ENCODE data around the gene SMAD2. TPM values are rescaled to one million over a fixed set of nuclear protein-coding genes. Genes with fewer than 3 reads are reported as not detected.
A peak's percentile ranks its signal among the peaks of the same experiment; 100 is the strongest.

SMAD2 gene
- total RNA-seq, 2 experiments from 2014 or later: 40.4 to 81.1 TPM

DNA sequence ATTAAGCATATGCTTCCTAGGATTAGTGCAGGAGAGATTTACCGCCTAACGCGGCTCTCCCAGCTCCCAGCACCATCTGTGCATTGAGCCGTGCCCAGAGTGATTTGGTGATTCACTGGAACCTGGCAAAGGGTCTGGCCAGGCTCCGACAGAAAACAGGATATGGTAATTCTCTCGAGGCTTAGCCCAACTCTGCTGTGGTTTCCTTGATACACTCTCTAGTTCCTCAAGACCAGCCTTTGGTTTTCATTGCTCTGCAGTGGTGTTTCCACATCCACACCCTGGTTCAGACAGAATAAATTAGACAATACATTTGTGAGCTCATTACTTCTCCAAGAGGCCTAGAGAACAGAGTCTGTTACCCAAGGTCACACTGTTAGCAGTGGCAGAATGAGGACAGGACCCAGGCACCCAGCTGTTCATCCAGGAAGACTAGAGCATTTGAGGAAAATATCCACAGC, 23.0 kb upstream of the SMAD2 start:
- H4K20me1 ChIP-seq (ENCODE audit: insufficient read depth, low read length): no peaks in the 10 kb centered on the region
- no peaks in the 10 kb centered on the region for H3K4me1 ChIP-seq (ENCODE audit: insufficient read depth, low read length, poor library complexity, severe bottlenecking)
- H3K4me3 ChIP-seq (ENCODE audit: low read depth, low read length, poor library complexity, severe bottlenecking): no peak overlapping the region
- no peaks in the 10 kb centered on the region for H3K9me3 ChIP-seq (ENCODE audit: low read length)
- BruUV-seq (replicated peaks): no TSS peak
- no peaks in the 10 kb centered on the region for H3K9me2 ChIP-seq (ENCODE audit: insufficient read depth, low read length)
- ChIA-PET POLR2A (no interaction called here), CTCF (ENCODE audit: unreplicated experiment) (no interaction called here)
- intact Hi-C loops (cut with micrococcal nuclease; ENCODE audit: unreplicated experiment): no loop called here
- TF ChIP-seq, protein P1, sequence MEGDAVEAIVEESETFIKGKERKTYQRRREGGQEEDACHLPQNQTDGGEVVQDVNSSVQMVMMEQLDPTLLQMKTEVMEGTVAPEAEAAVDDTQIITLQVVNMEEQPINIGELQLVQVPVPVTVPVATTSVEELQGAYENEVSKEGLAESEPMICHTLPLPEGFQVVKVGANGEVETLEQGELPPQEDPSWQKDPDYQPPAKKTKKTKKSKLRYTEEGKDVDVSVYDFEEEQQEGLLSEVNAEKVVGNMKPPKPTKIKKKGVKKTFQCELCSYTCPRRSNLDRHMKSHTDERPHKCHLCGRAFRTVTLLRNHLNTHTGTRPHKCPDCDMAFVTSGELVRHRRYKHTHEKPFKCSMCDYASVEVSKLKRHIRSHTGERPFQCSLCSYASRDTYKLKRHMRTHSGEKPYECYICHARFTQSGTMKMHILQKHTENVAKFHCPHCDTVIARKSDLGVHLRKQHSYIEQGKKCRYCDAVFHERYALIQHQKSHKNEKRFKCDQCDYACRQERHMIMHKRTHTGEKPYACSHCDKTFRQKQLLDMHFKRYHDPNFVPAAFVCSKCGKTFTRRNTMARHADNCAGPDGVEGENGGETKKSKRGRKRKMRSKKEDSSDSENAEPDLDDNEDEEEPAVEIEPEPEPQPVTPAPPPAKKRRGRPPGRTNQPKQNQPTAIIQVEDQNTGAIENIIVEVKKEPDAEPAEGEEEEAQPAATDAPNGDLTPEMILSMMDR (conservative IDR thresholded peaks at IDR 0.05; ENCODE audit: low read length): no peak
- no peak for TF ChIP-seq EZH2phosphoT487 (IDR thresholded peaks at IDR 0.05; ENCODE audit: borderline replicate concordance, low read depth, low read length)
- H3K79me2 ChIP-seq (ENCODE audit: insufficient read depth, low read depth, low read length): no peaks in the 10 kb centered on the region
- no peak overlapping the region for H3K4me2 ChIP-seq (ENCODE audit: low read length)
- peak; percentile 12 for DNase-seq (ENCODE audit: low spot score)
- no peaks in the 10 kb centered on the region for H3K36me3 ChIP-seq (ENCODE audit: insufficient read depth, low read length)
- no peak overlapping the region for H2AFZ ChIP-seq (ENCODE audit: low read length)
- no peak overlapping the region for H3K27ac ChIP-seq (ENCODE audit: low read depth, low read length, poor library complexity, severe bottlenecking)

DNA sequence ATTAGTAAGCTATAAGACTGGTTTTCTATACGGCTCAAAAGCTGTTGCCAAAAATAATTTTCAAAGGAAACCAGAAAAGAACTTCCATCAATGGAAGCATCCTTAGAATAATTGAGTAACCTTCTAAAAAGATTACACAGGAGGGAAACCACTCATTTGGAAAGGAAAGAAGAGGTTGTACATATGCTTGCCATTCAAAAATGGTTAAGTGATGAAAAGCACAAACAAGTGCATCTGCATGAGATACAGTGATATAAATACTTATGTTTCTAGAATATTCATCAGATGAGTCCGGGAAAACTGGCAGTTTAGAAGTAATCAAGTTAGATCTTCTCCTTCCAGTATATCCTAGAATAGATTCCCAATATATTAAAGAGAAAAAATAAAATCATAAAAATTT, 20.1 kb upstream of the SMAD2 start:
- Histone ChIP-seq H3K36me3 (ENCODE audit: insufficient read depth, low read length) (no peaks in the 10 kb centered on the region), H3K9me3 (ENCODE audit: low read length) (no peaks in the 10 kb centered on the region), H3K4me3 (ENCODE audit: low read depth, low read length, poor library complexity, severe bottlenecking) (no peak overlapping the region), H4K20me1 (ENCODE audit: insufficient read depth, low read length) (no peaks in the 10 kb centered on the region), H3K79me2 (ENCODE audit: insufficient read depth, low read depth, low read length) (no peaks in the 10 kb centered on the region), H3K9me2 (ENCODE audit: insufficient read depth, low read length) (no peaks in the 10 kb centered on the region), H2AFZ (ENCODE audit: low read length) (no peak overlapping the region), H3K4me2 (ENCODE audit: low read length) (no peak overlapping the region), H3K27ac (ENCODE audit: low read depth, low read length, poor library complexity, severe bottlenecking) (no peak overlapping the region), H3K4me1 (ENCODE audit: insufficient read depth, low read length, poor library complexity, severe bottlenecking) (no peaks in the 10 kb centered on the region)
- BruUV-seq (replicated peaks): no TSS peak
- intact Hi-C loops (cut with micrococcal nuclease; ENCODE audit: unreplicated experiment): no loop called here
- ChIA-PET CTCF (ENCODE audit: unreplicated experiment) (no interaction called here), POLR2A (no interaction called here)
- no peak for DNase-seq (ENCODE audit: low spot score)
- TF ChIP-seq, protein P1 (conservative IDR thresholded peaks at IDR 0.05; ENCODE audit: low read length): no peak
- TF ChIP-seq EZH2phosphoT487 (IDR thresholded peaks at IDR 0.05; ENCODE audit: borderline replicate concordance, low read depth, low read length): no peak

GRCh38 chr18:47949202-47949601, 18.7 kb upstream of the SMAD2 start:
- H3K9me2 ChIP-seq (ENCODE audit: insufficient read depth, low read length): no peaks in the 10 kb centered on the region
- H3K4me3 ChIP-seq (ENCODE audit: low read depth, low read length, poor library complexity, severe bottlenecking): no peak overlapping the region
- H2AFZ ChIP-seq (ENCODE audit: low read length): no peak overlapping the region
- H3K36me3 ChIP-seq (ENCODE audit: insufficient read depth, low read length): no peaks in the 10 kb centered on the region
- POLR2A ChIA-PET: no interaction called here
- H3K4me1 ChIP-seq (ENCODE audit: insufficient read depth, low read length, poor library complexity, severe bottlenecking): no peaks in the 10 kb centered on the region
- no peak overlapping the region for H3K4me2 ChIP-seq (ENCODE audit: low read length)
- TF ChIP-seq, protein P1 (conservative IDR thresholded peaks at IDR 0.05; ENCODE audit: low read length): no peak
- TF ChIP-seq EZH2phosphoT487 (IDR thresholded peaks at IDR 0.05; ENCODE audit: borderline replicate concordance, low read depth, low read length): no peak
- H3K27ac ChIP-seq (ENCODE audit: low read depth, low read length, poor library complexity, severe bottlenecking): no peak overlapping the region
- BruUV-seq (replicated peaks): no TSS peak
- CTCF ChIA-PET (ENCODE audit: unreplicated experiment): no interaction called here
- no peak for DNase-seq (ENCODE audit: low spot score)
- H3K79me2 ChIP-seq (ENCODE audit: insufficient read depth, low read depth, low read length): no peaks in the 10 kb centered on the region
- H3K9me3 ChIP-seq (ENCODE audit: low read length): no peaks in the 10 kb centered on the region
- H4K20me1 ChIP-seq (ENCODE audit: insufficient read depth, low read length): no peaks in the 10 kb centered on the region
- intact Hi-C loops (cut with micrococcal nuclease; ENCODE audit: unreplicated experiment): no loop called here
